ENCODE results near the gene HDAC10. TPM values are rescaled to one million over a fixed set of nuclear protein-coding genes. Genes with fewer than 3 reads are reported as not detected.

HDAC10 gene, protein sequence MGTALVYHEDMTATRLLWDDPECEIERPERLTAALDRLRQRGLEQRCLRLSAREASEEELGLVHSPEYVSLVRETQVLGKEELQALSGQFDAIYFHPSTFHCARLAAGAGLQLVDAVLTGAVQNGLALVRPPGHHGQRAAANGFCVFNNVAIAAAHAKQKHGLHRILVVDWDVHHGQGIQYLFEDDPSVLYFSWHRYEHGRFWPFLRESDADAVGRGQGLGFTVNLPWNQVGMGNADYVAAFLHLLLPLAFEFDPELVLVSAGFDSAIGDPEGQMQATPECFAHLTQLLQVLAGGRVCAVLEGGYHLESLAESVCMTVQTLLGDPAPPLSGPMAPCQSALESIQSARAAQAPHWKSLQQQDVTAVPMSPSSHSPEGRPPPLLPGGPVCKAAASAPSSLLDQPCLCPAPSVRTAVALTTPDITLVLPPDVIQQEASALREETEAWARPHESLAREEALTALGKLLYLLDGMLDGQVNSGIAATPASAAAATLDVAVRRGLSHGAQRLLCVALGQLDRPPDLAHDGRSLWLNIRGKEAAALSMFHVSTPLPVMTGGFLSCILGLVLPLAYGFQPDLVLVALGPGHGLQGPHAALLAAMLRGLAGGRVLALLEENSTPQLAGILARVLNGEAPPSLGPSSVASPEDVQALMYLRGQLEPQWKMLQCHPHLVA
- 10 to 100 TPM; 91.0 to 92.5 TPM for total RNA-seq

DNA sequence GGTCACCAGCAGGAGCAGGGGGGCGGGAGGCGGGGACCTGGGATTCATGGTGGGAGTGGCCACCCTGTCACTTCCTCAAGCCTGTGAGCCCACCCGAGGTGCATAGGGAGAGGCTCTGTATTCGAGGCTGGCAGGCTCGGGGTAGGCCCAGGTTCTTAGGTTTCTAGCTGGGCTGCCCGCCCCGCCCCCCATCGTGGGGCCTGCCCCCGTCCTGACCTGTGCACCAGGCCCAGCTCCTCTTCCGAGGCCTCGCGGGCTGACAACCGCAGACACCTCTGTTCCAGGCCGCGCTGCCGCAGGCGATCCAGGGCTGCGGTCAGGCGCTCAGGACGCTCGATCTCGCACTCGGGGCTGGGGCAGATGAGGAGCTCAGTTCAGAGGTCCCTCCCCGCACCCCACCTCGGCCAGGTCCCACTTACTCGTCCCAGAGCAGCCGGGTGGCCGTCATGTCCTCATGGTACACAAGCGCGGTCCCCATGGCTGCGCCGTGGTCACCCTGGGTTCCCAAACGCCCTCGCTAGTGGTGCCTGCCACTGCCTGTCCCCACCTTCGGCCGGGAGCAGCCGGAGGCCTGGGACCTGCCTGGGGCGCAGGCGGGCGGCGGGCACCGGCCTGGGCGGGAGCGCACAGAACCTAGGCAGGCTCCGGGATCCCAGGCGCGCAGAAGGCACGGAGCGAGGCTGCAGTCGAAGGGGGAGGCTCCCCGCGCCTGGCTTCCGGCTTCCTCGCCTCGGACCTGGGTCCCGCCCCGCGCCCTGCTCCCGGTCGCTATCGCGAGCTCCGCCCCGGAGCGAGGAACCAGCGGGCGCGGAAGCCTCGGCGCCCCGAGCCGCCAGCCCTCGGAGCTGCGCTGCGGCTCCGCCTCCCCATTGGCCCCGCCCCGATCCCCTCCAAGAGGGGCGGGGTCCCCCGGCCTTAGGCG is at the start of gene HDAC10:
Gene HDAC10, minus strand, starts transcription at position 711 of the 922 bp plus-strand sequence. Its CDS starts 233 bp downstream, at position 478.

DNA sequence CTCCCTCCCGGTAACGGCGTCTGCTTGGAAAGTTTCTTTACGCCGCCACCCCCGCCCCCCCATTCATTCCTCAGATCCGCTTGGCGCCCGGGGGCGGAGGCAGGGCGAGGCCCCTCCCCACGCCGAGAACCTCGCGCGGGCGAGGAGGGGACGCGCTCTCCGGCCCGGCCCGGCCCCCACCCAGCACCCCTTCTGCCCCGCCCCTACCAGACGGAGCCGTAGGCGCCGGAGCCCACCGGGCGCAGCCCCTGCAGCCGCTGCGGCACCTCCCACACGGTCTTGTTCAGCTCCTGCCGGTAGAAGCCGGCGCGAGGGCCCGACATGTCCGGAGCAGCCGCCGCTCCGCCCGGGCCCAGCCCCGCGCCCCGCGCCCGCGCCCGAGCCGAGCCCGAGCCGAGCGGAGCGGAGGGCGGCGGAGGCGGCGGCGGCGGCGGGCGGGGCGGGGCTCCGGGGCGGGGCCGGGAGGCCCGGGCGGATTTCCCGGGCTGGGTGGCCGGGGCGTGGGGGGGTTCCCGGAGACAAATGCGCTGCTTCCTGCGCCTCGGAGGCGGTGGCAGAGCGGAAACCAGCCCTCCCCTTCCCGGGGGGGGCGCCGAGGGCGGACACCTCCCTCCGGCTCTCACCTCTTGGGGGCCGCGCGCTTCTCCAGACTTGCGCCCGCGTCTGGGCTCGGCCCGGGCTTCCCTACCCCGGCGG is 19.1 kb upstream of the HDAC10 start, which contains the start of gene MAPK11:
Gene MAPK11, minus strand, starts transcription at position 411 of the 696 bp plus-strand sequence. Its CDS starts 88 bp downstream, at position 323.

DNA sequence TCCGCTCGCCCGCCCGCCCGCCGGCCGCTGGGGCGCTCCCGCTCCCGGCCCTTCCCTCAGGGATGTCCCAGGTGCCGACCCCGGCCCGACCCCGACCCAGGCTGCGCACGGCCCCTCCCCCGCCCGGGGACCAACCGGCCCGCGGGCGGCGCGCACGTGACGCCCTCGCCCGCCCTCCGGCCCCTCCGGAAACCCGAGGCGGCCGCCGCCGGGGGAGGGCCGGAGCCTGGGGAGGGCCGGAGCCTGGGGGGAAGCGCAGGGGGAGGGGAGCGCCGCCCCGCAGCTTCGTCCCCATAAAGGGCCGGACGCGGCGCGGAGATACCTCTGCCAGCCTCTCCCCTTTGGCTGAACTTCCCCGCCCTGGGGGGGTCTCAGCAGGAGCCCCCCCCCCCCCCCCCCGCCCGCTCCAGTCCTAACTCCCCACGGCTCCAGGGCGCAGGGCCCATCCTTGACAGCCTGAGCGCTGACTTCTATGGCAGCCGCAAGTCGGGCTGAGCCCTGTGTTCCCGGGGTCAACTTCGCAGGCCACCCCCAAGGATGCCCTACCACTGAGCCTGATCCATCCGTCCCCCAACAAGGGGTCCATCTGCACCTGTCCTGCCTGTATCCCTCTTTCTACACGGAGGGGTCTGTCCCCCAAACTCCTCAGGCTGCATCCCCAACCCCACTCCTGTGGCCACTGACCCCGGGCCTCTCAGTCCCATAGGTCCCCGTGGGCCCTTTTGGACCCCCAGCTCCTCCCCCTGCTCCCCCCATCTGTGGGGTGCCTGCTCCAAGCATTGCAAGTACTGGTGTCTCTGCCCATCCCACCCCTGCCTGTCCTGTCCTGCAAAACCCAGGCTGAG is 10.8 kb upstream of the HDAC10 start, which contains the start of gene MAPK12:
Gene MAPK12, minus strand, starts transcription at position 69 of the 845 bp plus-strand sequence. CDS start 174 bp downstream, outside the sequence.

DNA sequence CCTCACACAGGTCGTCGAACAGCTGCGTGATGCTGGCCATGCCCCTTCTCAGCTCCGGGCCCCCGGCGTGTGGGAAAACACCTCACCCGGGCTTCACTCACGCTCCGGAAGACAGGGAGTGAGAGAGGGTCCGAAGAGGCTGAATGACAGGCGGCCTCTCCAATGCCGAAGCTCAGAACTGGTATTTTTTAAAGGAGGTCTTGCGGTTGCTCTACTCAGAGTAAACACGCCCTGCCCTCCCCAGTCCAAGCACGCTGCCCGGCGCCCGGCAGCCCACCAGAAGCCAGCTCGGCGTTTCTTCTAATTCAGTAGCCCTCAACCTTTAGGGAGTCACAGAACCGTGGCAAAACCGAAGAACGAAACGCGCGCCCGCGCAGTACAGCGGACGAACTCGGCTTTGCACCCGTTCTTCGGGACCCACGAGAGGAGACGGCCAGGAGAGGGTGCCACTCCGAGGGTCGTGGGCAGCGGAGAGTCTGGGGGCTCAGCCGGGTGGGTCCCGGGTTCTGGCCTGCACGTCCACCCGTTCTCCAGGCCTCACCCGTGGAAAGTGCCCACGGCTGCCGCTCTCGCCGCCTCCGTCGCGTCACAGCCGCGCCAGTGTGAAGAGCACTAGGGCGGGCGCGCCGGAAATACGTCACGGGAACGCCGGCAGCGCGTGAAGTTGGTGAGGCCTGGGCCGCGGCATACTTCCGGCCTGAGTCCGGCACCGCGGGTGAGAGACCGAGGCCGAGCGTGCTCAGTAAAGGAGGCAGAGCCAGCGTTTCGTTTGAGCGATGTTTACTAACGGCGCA is 6.4 kb downstream of the HDAC10 start, which contains the start of gene TUBGCP6:
Gene TUBGCP6, minus strand, starts transcription at position 604 of the 794 bp plus-strand sequence. Its CDS starts 564 bp downstream, at position 40.

DNA sequence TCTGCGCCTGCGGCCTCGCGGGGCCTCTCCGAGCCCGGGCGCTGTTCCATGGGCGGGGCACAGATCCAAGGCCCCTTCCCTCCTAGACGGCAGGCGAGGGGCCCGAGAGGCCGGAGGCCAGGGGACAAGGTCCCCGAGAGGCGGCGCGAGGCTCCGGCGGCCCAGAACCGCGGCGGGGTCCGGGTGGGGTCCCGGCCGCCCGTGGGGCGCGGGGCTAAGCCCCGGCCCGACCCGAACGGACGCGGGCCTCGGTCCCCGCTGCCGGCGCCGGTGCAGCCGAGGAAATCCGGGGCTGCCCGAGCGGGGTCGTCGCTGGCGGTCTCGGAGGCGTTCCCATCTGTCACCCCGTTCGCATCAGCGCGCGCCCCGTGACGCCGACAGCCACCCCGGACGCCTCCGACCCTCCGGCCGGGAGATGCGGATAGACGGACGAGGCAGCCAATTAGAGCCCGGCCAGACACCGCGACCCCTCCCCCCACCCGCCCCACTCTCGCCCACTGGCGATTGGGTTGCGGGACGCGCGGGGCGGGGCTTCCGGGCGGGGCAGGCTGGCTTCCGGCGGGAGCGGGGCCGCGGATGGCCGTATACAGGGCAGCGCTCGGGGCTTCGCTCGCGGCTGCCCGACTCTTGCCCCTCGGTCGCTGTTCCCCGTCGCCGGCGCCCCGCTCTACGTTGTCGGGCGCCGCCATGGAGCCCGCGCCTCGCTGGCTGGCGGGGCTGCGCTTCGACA is 50.4 kb downstream of the HDAC10 start, which contains the start of gene SELENOO:
Gene SELENOO, plus strand, starts transcription at position 551 of the 730 bp plus-strand sequence. Its CDS starts 26 bp downstream, at position 577.

Other genes starting within 250 kb of the HDAC10 start
- not detected for gene IL17REL, start 238.5 kb downstream of the HDAC10 start, total RNA-seq
- gene TTLL8, start 193.0 kb downstream of the HDAC10 start, total RNA-seq: not detected
- gene MLC1, start 165.8 kb downstream of the HDAC10 start, total RNA-seq: under 1 TPM; 0.43 to 0.68 TPM
- gene MOV10L1, start 161.3 kb downstream of the HDAC10 start, total RNA-seq: not detected
- under 1 TPM; 0.20 to 0.22 TPM for gene PANX2, start 80.5 kb downstream of the HDAC10 start, total RNA-seq
- gene TRABD, start 65.4 kb downstream of the HDAC10 start, total RNA-seq: 100 to 1,000 TPM; 115 to 118 TPM
- 10 to 100 TPM; 22.6 to 24.6 TPM for gene SELENOO, start 50.3 kb downstream of the HDAC10 start, total RNA-seq
- 10 to 100 TPM; 58.8 to 62.5 TPM for gene TUBGCP6, start 6.2 kb downstream of the HDAC10 start, total RNA-seq
- gene MAPK12, start 10.4 kb upstream of the HDAC10 start, total RNA-seq: 1 to 10 TPM; 3.2 to 3.3 TPM
- 10 to 100 TPM in 1 of 2 experiments, 1 to 10 TPM in 1; 8.9 to 11.4 TPM for gene MAPK11, start 19.1 kb upstream of the HDAC10 start, total RNA-seq
- gene PLXNB2, start 56.4 kb upstream of the HDAC10 start, total RNA-seq: 10 to 100 TPM; 16.1 to 16.4 TPM
- gene DENND6B, start 75.7 kb upstream of the HDAC10 start, total RNA-seq: 1 to 10 TPM; 4.5 to 4.7 TPM
- 10 to 100 TPM; 54.5 to 60.9 TPM for gene PPP6R2, start 92.1 kb upstream of the HDAC10 start, total RNA-seq
- gene SBF1, start 223.8 kb upstream of the HDAC10 start, total RNA-seq: 100 to 1,000 TPM; 174 to 186 TPM
- gene ADM2, start 230.3 kb upstream of the HDAC10 start, total RNA-seq: 1 to 10 TPM; 4.6 to 6.1 TPM
- gene MIOX, start 235.6 kb upstream of the HDAC10 start, total RNA-seq: not detected